Globus pallidus (tissue), 1 donor: Measurements from ENCODE around the gene PRAMEF20.

Experiments used
- DNase-seq: peaks from one replicate; pipeline ENCODE4 v3.0.0-alpha.2; 2015; ENCODE audit warnings: low spot score

The PRAMEF20 gene

GRCh38 chr1:13462682-13463081 lies 52.4 kb downstream of the PRAMEF20 start:
- no peak for DNase-seq

- no peak for DNase-seq
Measured at GRCh38 chr1:13465515-13465914, 55.3 kb downstream of the PRAMEF20 start.

GRCh38 chr1:13469343-13469742 lies 59.1 kb downstream of the PRAMEF20 start:
- DNase-seq, result no peak
